AG04450 (cell line): ENCODE measurements around the gene NOX4. TPM values are rescaled to one million over a fixed set of nuclear protein-coding genes. Genes with fewer than 3 reads are reported as not detected.

Experiments
- CTCF ChIA-PET: fragments of 300-600, 350-600 bp; formaldehyde crosslinking; extraction: SDS; loops from one replicate; lab custom pipeline; 2022; ENCODE audit warnings: antibody characterized with exemption, inconsistent platforms; lab: Charles Lee
- POLR2A ChIA-PET: fragments of 350-600 bp; formaldehyde crosslinking; extraction: SDS; loops from one replicate; lab custom pipeline; 2021; ENCODE audit warnings: antibody characterized with exemption, inconsistent platforms; lab: Yijun Ruan, JAX
- DNase-seq: peaks from one replicate; pipeline ENCODE4 v3.0.0-alpha.2; 2011; ENCODE audit warnings: low read depth, low spot score
- H3K27ac ChIP-seq: one replicate; pipeline ENCODE4 v1.5.1; 2012; ENCODE audit warnings: low read depth, low read length, control low read depth
- H3K27me3 ChIP-seq: one replicate; pipeline ENCODE4 v1.6.0; 2012; ENCODE audit warnings: low read length; ENCODE audit not compliant: control insufficient read depth, insufficient read depth
- H3K4me3 ChIP-seq: 2 replicates; pipeline ENCODE4 v1.5.1; 2011; ENCODE audit warnings: mild to moderate bottlenecking, low read depth, low read length, control low read depth
- H3K9me3 ChIP-seq: 2 replicates; pipeline ENCODE4 v1.5.1; 2012; ENCODE audit warnings: low read length; ENCODE audit not compliant: control insufficient read depth, insufficient read depth
- polyA plus RNA-seq: library from polyadenylated mRNA; depleted of rRNA; stranded (reverse); fragments of >200 nt; gene quantifications from 2 replicates; pipeline ENCODE4 v1.2.3, GENCODE V29; 2011
- TF ChIP-seq, protein P1 (sequence below): IDR thresholded peaks from 2 replicates; pipeline ENCODE4 v1.5.1; 2011; ENCODE audit warnings: low read depth, low read length, control low read depth, inconsistent platforms

Gene NOX4
- polyA plus RNA-seq, 1 experiment = 5.1 TPM

- H3K9me3 ChIP-seq = no peaks in the 10 kb centered on the region
- no peak for DNase-seq
- POLR2A ChIA-PET = no interaction called here
- CTCF ChIA-PET = no interaction called here
- H3K27ac ChIP-seq = no peak overlapping the region
- TF ChIP-seq, protein P1, sequence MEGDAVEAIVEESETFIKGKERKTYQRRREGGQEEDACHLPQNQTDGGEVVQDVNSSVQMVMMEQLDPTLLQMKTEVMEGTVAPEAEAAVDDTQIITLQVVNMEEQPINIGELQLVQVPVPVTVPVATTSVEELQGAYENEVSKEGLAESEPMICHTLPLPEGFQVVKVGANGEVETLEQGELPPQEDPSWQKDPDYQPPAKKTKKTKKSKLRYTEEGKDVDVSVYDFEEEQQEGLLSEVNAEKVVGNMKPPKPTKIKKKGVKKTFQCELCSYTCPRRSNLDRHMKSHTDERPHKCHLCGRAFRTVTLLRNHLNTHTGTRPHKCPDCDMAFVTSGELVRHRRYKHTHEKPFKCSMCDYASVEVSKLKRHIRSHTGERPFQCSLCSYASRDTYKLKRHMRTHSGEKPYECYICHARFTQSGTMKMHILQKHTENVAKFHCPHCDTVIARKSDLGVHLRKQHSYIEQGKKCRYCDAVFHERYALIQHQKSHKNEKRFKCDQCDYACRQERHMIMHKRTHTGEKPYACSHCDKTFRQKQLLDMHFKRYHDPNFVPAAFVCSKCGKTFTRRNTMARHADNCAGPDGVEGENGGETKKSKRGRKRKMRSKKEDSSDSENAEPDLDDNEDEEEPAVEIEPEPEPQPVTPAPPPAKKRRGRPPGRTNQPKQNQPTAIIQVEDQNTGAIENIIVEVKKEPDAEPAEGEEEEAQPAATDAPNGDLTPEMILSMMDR = no peak
- H3K4me3 ChIP-seq = no peak overlapping the region
- no peaks in the 10 kb centered on the region for H3K27me3 ChIP-seq
Measured at GRCh38 chr11:89498845-89499448, 7.8 kb upstream of the NOX4 start.

- DNase-seq = peak; percentile 51
- Histone ChIP-seq H3K4me3 (no peak overlapping the region), H3K27me3 (no peaks in the 10 kb centered on the region), H3K27ac (no peak overlapping the region), H3K9me3 (no peaks in the 10 kb centered on the region)
- POLR2A ChIA-PET = no interaction called here
- CTCF ChIA-PET = interaction anchor here (0.6 to 0.8 kb wide), 2 partner anchors 28 to 60 kb away, joined by 3 read pairs; no protein-coding TSS in a partner anchor
- TF ChIP-seq, protein P1 = no peak
Measured at GRCh38 chr11:89495951-89496350, 4.8 kb upstream of the NOX4 start.

DNA sequence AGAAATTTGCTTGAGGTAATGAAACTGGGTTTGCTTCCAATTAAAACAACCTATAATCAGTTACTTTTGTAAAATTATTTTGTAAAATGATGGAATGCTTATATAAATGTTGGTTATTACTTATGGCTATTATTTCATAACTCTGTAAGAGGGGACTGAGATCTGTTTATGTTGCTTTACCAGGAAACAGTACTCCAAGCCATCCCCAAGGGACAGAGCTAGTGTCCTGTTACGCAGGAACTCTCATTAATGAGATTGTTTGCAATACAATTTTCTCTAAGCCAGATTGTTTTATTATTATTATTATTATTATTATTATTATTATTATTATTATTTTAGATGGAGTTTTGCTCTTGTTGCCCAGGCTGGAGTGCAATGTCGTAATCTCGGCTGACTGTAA lies 2.3 kb upstream of the NOX4 start:
- no peak overlapping the region for H3K4me3 ChIP-seq
- TF ChIP-seq, protein P1 = no peak
- H3K9me3 ChIP-seq = no peaks in the 10 kb centered on the region
- DNase-seq = no peak
- CTCF ChIA-PET = interaction anchor here (0.5 kb wide), 1 partner anchor 10 kb away, joined by 3 read pairs; no protein-coding TSS in a partner anchor
- H3K27ac ChIP-seq = no peak overlapping the region
- H3K27me3 ChIP-seq = no peaks in the 10 kb centered on the region
- POLR2A ChIA-PET = no interaction called here

DNA sequence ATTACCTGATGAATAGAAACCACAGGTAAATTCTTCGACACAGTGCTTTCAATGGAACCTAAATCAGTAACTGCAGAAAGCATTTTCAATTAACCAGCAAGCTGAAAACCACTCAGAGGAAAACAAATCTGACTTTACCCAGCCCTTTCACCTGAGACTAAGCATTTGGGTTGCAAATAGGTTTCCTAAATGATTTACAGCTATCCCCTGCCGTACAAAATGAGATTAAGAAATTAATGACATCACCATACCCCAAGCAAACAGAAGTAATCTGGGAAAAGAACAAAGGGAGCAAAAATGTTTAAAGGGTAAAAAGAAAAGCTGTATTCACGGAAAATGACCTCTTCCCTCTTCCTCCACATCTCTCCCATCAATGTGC lies 584 bp downstream of the NOX4 start:
- Histone ChIP-seq H3K9me3 (no peaks in the 10 kb centered on the region), H3K27me3 (no peaks in the 10 kb centered on the region), H3K27ac (no peak overlapping the region), H3K4me3 (peak overlapping the region; percentile 63)
- ChIA-PET CTCF (interaction anchor here (0.6 to 1.2 kb wide), 2 partner anchors 85 to 124 kb away, joined by 3 read pairs; no protein-coding TSS in a partner anchor), POLR2A (interaction anchor here (1.3 kb wide), 1 partner anchor 17 kb away, joined by 3 read pairs; no protein-coding TSS in a partner anchor)
- DNase-seq = no peak
- TF ChIP-seq, protein P1 = no peak

GRCh38 chr11:89489930-89490329 lies 1.2 kb downstream of the NOX4 start:
- Histone ChIP-seq H3K9me3 (no peaks in the 10 kb centered on the region), H3K27ac (no peak overlapping the region), H3K4me3 (peak overlapping the region; percentile 63; the same call in 1 of the 2 replicates), H3K27me3 (no peaks in the 10 kb centered on the region)
- TF ChIP-seq, protein P1 = no peak
- CTCF ChIA-PET = no interaction called here
- DNase-seq = no peak
- POLR2A ChIA-PET = interaction anchor here (1.3 kb wide), 1 partner anchor 18 kb away, joined by 3 read pairs; no protein-coding TSS in a partner anchor
